Activated effector memory CD4-positive, alpha-beta T cell treated with Interleukin-2 at 50 U/mL for 16 hours (primary cell): ENCODE results near the gene CCDC90B.

ENCODE experiments used
- DNase-seq: peaks from one replicate; pipeline ENCODE4 v3.0.0-alpha.2; 2020

Gene CCDC90B

GRCh38 chr11:83222499-83222898, 63.7 kb downstream of the CCDC90B start:
- no peak for DNase-seq

GRCh38 chr11:83221694-83222093, 64.5 kb downstream of the CCDC90B start:
- no peak for DNase-seq

GRCh38 chr11:83220260-83220659, 65.9 kb downstream of the CCDC90B start:
- no peak for DNase-seq

- DNase-seq, result no peak
Measured at GRCh38 chr11:83219095-83219494, 67.1 kb downstream of the CCDC90B start.
